HepG2 (cell line): Measurements from ENCODE around the gene DHRS7. TPM values are rescaled to one million over a fixed set of nuclear protein-coding genes. Genes with fewer than 3 reads are reported as not detected.

Experiments used
- ATAC-seq: fragments of 200-7000 bp; cut with Tn5 transposase; 3 replicates; pipeline ENCODE4 v1.9.1; 2020; ENCODE audit warnings: mild to moderate bottlenecking, moderate library complexity
- BruUV-seq: library from RNA; stranded (reverse); fragments of 400-500 nt; replicated peaks from 2 replicates; lab custom pipeline; 2021; lab: Mats Ljungman, UMichigan
- CTCF ChIA-PET: fragments of 300-600 bp; formaldehyde crosslinking; extraction: SDS; loops from one replicate; lab custom pipeline; 2021; ENCODE audit warnings: low total read pairs, inconsistent platforms, low intra/inter-chr PET ratio; lab: Yijun Ruan, JAX
- POLR2A ChIA-PET: fragments of 350-600 bp; sonication (Branson Sonifier 250); formaldehyde crosslinking; loops from one replicate; lab custom pipeline; 2020; ENCODE audit warnings: antibody characterized with exemption, inconsistent platforms; lab: Yijun Ruan, JAX
- DNase-seq: peaks from one replicate; pipeline ENCODE4 v3.0.0-alpha.2; 2015; ENCODE audit warnings: low spot score
- FAIRE-seq: peaks from 3 replicates; lab custom pipeline; 2011; peaks lifted over from hg19 to GRCh38; lab: Jason Lieb, UNC
- H2AFZ ChIP-seq: one replicate; pipeline ENCODE4 v1.6.1; 2011; ENCODE audit warnings: low read length, inconsistent platforms
- H3K27ac ChIP-seq: fragments of 300-600 bp; 3 replicates; pipeline ENCODE4 v1.8.0; 2011; ENCODE audit warnings: mixed run types, mild to moderate bottlenecking, mixed read lengths, low read length, inconsistent platforms; ENCODE audit not compliant: insufficient read depth; ENCODE audit errors: extremely low read length
- H3K27me3 ChIP-seq, 2 experiments: fragments of 200-600 bp in 1 of 2; 2 replicates in 1 of 2; 3 replicates in 1 of 2; pipeline versions ENCODE4 v1.6.0 to v1.8.0; 2011; ENCODE audit warnings: low read length in 2 of 2, mild to moderate bottlenecking in 2 of 2, moderate library complexity in 2 of 2, inconsistent platforms in 1 of 2; ENCODE audit not compliant: insufficient read depth in 2 of 2, control insufficient read depth in 1 of 2
- H3K36me3 ChIP-seq, 2 experiments: fragments of 200-600 bp in 1 of 2; replicated peaks in 1 of 2; 2 replicates in 1 of 2; 3 replicates in 1 of 2; pipeline versions ENCODE4 v1.5.1 to v1.8.0; 2011; ENCODE audit warnings: low read length in 2 of 2, inconsistent platforms in 1 of 2; ENCODE audit not compliant: insufficient read depth in 2 of 2, control insufficient read depth in 1 of 2
- H3K4me1 ChIP-seq: 2 replicates; pipeline ENCODE4 v1.5.1; 2012; ENCODE audit warnings: low read length, inconsistent platforms; ENCODE audit not compliant: insufficient read depth
- H3K4me2 ChIP-seq: 2 replicates; pipeline ENCODE4 v1.6.0; 2011; ENCODE audit warnings: low read depth, low read length, inconsistent platforms
- H3K4me3 ChIP-seq, 3 experiments: fragments of 200-600 bp in 1 of 3; sonication (generic), shearing (Covaris generic) in 1 of 3; replicated peaks in 1 of 3; 2 replicates each; pipeline ENCODE4 v1.5.1; 2011 to 2016; ENCODE audit warnings: low read length in 3 of 3, inconsistent platforms in 2 of 3, low read depth in 2 of 3, mild to moderate bottlenecking in 2 of 3, control low read depth in 1 of 3, mixed read lengths in 1 of 3; ENCODE audit not compliant: insufficient read depth in 1 of 3
- H3K79me2 ChIP-seq: one replicate; pipeline ENCODE4 v1.6.1; 2011; ENCODE audit warnings: low read length, inconsistent platforms; ENCODE audit not compliant: insufficient read depth
- H3K9ac ChIP-seq: 2 replicates; pipeline ENCODE4 v1.6.0; 2011; ENCODE audit warnings: mild to moderate bottlenecking, low read depth, low read length, inconsistent platforms; ENCODE audit not compliant: insufficient read depth
- H3K9me3 ChIP-seq: 2 replicates; pipeline ENCODE4 v1.5.1; 2012; ENCODE audit warnings: mild to moderate bottlenecking, low read length
- H4K20me1 ChIP-seq: 2 replicates; pipeline ENCODE4 v1.6.0; 2011; ENCODE audit warnings: inconsistent platforms, mild to moderate bottlenecking, low read length, moderate library complexity; ENCODE audit not compliant: insufficient read depth
- ARHGAP35 ChIP-seq: sonication (generic); formaldehyde crosslinking; IDR thresholded peaks from 2 replicates; pipeline ENCODE4 v1.9.0; 2022; ENCODE audit warnings: mild to moderate bottlenecking, inconsistent platforms, moderate library complexity, missing genetic modification reagents, borderline replicate concordance
- CENPT ChIP-seq: sonication (generic); formaldehyde crosslinking; IDR thresholded peaks from 2 replicates; pipeline ENCODE4 v1.8.0; 2022; ENCODE audit warnings: low read depth, mild to moderate bottlenecking, moderate library complexity, missing genetic modification reagents
- MIXL1 ChIP-seq: IDR thresholded peaks from 2 replicates; pipeline ENCODE4 v1.6.1; 2016
- SIX1 ChIP-seq: sonication (generic); formaldehyde crosslinking; IDR thresholded peaks from 2 replicates; pipeline ENCODE4 v1.4.0; 2020; ENCODE audit warnings: missing genetic modification reagents, borderline replicate concordance
- SOX13 ChIP-seq, 3 experiments: fragments of 450-650 bp in 1 of 3; sonication (generic) in 1 of 3; formaldehyde crosslinking in 1 of 3; IDR thresholded peaks in 2 of 3; conservative IDR thresholded peaks in 1 of 3; 2 replicates each; pipeline versions ENCODE4 v1.5.0 to v1.6.1; 2016 to 2020; ENCODE audit warnings: antibody characterized with exemption in 1 of 3, mild to moderate bottlenecking in 1 of 3, missing compliant biosample characterization in 1 of 3, missing genetic modification reagents in 1 of 3, moderate library complexity in 1 of 3
- SP5 ChIP-seq: IDR thresholded peaks from 2 replicates; pipeline ENCODE4 v1.6.1; 2016; ENCODE audit warnings: low read depth, borderline replicate concordance
- ZBTB8A ChIP-seq: sonication (generic); formaldehyde crosslinking; IDR thresholded peaks from 2 replicates; pipeline ENCODE4 v1.4.0; 2020; ENCODE audit warnings: mild to moderate bottlenecking, low read depth, missing genetic modification reagents, borderline replicate concordance
- ZIK1 ChIP-seq: sonication (generic); formaldehyde crosslinking; IDR thresholded peaks from 2 replicates; pipeline ENCODE4 v1.5.0; 2020; ENCODE audit warnings: mild to moderate bottlenecking, low read depth, missing genetic modification reagents, borderline replicate concordance
- ZNF3 ChIP-seq: IDR thresholded peaks from 2 replicates; pipeline ENCODE4 v1.7.0; 2017; ENCODE audit warnings: inconsistent platforms
- ZNF383 ChIP-seq: sonication (generic); formaldehyde crosslinking; IDR thresholded peaks from 2 replicates; pipeline ENCODE4 v1.4.0; 2020; ENCODE audit warnings: missing genetic modification reagents, mild to moderate bottlenecking, borderline replicate concordance
- ZNF546 ChIP-seq: sonication (generic); formaldehyde crosslinking; conservative IDR thresholded peaks from 2 replicates; pipeline ENCODE4 v1.8.1; 2023; ENCODE audit warnings: mild to moderate bottlenecking, missing genetic modification reagents
- WGBS: methylation state at CpG from one replicate; pipeline ENCODE4 v1.1.6; 2017; ENCODE audit warnings: low lambda C conversion rate; 5-methylcytosine and 5-hydroxymethylcytosine counted together
- in situ Hi-C: cut with HindIII; loops from 2 replicates; pipeline ENCODE4 v1.10.0; 2017; ENCODE audit warnings: low pct_unique_long_range_greater_than_20kb; ENCODE audit not compliant: extremely low pct_ligation_motif_present
- intact Hi-C: fragments of 100-400 bp; cut with micrococcal nuclease; formaldehyde crosslinking; loops from one replicate; pipeline ENCODE4 v1.10.0; 2022; ENCODE audit not compliant: unreplicated experiment
- polyA plus RNA-seq, 8 experiments: library from polyadenylated mRNA; depleted of rRNA in 3 of 8; stranded (reverse) in 7 of 8; unstranded in 1 of 8; fragments of >200 nt; fragmentation: Illumina TruSeq in 4 of 8; extraction: Trizol in 4 of 8; gene quantifications; 2 replicates each; pipeline versions ENCODE4 v1.2.1 to v1.2.3, GENCODE V29; 2011 to 2016; ENCODE audit warnings: low read depth in 4 of 8, missing spikeins in 1 of 8, mixed read lengths in 1 of 8; ENCODE audit not compliant: insufficient read depth in 1 of 8
- total RNA-seq, 5 experiments: library from RNA; depleted of rRNA; stranded (reverse); fragments of >200 nt; fragmentation: Illumina TruSeq; extraction: Trizol; gene quantifications; 2 replicates each; pipeline ENCODE4 v1.2.3, GENCODE V29; 2016; ENCODE audit warnings: low read depth in 1 of 5
- TF ChIP-seq, protein P1 (sequence below): sonication (generic); formaldehyde crosslinking; IDR thresholded peaks from 2 replicates; pipeline ENCODE4 v1.5.1; 2020; ENCODE audit warnings: mild to moderate bottlenecking, missing genetic modification reagents, moderate library complexity

DHRS7 gene
- total and polyA plus RNA-seq, 2 of the 13 experiments (the other 11 are each of a cell fraction or from before 2014, with no cell fraction given) = 20.8 to 44.4 TPM

DNA sequence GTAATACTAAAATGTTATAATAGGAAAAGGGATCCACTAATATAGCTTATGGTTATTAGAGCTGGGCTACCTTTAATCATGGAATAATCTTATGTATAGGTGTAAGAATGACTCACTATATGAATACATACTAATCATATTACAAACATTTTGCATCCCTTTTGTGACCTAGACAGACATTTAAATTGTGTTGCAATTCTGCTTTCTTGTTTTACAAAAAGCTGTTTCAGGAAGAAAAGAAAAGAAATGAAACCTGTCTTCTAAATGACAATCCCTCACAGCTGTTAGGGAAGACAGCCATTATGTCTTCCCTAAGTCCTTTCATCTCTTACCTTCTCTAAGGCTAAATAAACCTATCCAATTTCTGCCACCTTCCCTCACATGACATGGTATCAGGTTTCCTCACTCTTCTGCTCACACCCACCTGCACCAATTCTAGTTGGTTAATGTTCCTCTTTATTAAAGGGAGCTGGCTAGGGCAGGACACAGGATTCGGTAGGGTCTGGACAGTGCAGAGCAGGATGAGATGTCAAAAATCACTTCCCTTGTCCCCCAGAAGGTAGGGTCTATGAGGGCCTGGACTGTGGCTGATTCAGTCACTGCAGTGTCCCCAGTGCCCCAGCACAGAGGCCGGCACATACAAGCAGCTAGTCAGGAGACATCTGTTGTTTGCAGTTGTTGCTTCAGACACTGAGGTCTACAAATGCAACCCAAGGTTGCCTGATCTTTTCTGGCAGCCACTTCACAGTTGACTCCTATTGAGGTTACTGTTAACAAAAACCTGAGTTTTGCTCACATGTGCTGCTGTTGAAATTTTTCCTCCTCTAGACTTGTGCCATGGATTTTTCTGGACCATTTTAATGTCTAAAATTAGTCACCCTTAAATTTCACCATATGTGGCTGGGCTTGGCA is 3.7 kb downstream of the DHRS7 start:
- intact Hi-C loops = no loop called here
- Histone ChIP-seq H3K79me2 (no peaks in the 10 kb centered on the region), H3K9ac (no peak overlapping the region), H3K4me2 (no peak overlapping the region), H3K27ac (no peak overlapping the region), H3K9me3 (no peaks in the 10 kb centered on the region), H3K27me3 (no peaks in the 10 kb centered on the region; a peak in 1 of 5 replicates), H3K4me3 (no peak overlapping the region), H3K36me3 (no peaks in the 10 kb centered on the region), H3K4me1 (peaks cover 24% of the 10 kb centered on the region), H2AFZ (no peak overlapping the region), H4K20me1 (no peaks in the 10 kb centered on the region)
- TF ChIP-seq ZNF3 = no peak
- no peak for TF ChIP-seq MIXL1 (CRISPR knock-in tag)
- TF ChIP-seq SIX1 (CRISPR knock-in tag) = 0 out of 2 replicates have a peak, but pooled peaks have one; percentile 40
- no TSS peak for BruUV-seq
- no peak for FAIRE-seq
- DNase-seq = peak; percentile 38
- 44% methylated on average over 1 of the region's 2 CpGs for WGBS
- POLR2A ChIA-PET = interaction anchor here (1.1 kb wide), 1 partner anchor 69 kb away, joined by 3 read pairs; the partner anchor contains the start of gene PCNX4
- in situ Hi-C loops = no loop called here
- peak; percentile 10; the same call in 2 of the 3 replicates for ATAC-seq
- CTCF ChIA-PET = no interaction called here

DNA sequence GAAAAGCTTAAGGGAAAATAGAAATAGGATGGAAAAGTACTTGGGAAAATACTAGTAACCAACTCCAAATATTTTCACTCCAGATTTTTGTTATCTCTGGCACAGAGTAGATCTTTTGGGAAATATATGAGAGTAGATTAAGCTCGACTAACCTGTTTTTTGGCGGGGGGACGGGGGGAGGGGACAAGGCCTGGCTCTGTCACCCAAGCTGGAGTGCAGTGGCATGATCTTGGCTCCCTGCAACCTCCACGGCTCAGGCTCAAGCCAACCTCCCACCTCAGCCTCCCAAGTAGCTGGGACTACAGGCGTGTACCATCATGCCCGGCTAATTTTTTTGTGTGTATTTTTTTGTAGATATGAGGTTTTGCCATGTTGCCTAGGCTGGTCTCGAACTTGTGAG is 4.8 kb downstream of the DHRS7 start:
- Histone ChIP-seq H3K9ac (no peak overlapping the region), H3K4me2 (no peak overlapping the region), H3K27ac (no peak overlapping the region)
- in situ Hi-C loops = no loop called here
- CTCF ChIA-PET = no interaction called here
- TF ChIP-seq SOX13 (IDR thresholded peaks at IDR 0.05) (no peak), SOX13 (CRISPR knock-in tag; conservative IDR thresholded peaks at IDR 0.05 in 1 of 2, IDR thresholded peaks at IDR 0.05 in 1 of 2) (no peak), ARHGAP35 (CRISPR knock-in tag) (no peak), CENPT (CRISPR knock-in tag) (no peak), SP5 (CRISPR knock-in tag) (no peak), ZIK1 (CRISPR knock-in tag) (no peak), ZNF546 (no peak), ZNF383 (CRISPR knock-in tag) (no peak), ZBTB8A (CRISPR knock-in tag) (no peak)
- TF ChIP-seq, protein P1, sequence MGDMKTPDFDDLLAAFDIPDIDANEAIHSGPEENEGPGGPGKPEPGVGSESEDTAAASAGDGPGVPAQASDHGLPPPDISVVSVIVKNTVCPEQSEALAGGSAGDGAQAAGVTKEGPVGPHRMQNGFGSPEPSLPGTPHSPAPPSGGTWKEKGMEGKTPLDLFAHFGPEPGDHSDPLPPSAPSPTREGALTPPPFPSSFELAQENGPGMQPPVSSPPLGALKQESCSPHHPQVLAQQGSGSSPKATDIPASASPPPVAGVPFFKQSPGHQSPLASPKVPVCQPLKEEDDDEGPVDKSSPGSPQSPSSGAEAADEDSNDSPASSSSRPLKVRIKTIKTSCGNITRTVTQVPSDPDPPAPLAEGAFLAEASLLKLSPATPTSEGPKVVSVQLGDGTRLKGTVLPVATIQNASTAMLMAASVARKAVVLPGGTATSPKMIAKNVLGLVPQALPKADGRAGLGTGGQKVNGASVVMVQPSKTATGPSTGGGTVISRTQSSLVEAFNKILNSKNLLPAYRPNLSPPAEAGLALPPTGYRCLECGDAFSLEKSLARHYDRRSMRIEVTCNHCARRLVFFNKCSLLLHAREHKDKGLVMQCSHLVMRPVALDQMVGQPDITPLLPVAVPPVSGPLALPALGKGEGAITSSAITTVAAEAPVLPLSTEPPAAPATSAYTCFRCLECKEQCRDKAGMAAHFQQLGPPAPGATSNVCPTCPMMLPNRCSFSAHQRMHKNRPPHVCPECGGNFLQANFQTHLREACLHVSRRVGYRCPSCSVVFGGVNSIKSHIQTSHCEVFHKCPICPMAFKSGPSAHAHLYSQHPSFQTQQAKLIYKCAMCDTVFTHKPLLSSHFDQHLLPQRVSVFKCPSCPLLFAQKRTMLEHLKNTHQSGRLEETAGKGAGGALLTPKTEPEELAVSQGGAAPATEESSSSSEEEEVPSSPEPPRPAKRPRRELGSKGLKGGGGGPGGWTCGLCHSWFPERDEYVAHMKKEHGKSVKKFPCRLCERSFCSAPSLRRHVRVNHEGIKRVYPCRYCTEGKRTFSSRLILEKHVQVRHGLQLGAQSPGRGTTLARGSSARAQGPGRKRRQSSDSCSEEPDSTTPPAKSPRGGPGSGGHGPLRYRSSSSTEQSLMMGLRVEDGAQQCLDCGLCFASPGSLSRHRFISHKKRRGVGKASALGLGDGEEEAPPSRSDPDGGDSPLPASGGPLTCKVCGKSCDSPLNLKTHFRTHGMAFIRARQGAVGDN (CRISPR knock-in tag) = no peak
- TF ChIP-seq, all 625 proteins: peak for 0
- no TSS peak for BruUV-seq
- H3K27me3 ChIP-seq = no peaks in the 10 kb centered on the region; a peak in 1 of 5 replicates
- 95% methylated on average over 7 of the region's 7 CpGs for WGBS
- H3K9me3 ChIP-seq = no peaks in the 10 kb centered on the region
- ATAC-seq (no peak), FAIRE-seq (no peak), DNase-seq (no peak)
- no peaks in the 10 kb centered on the region for H3K79me2 ChIP-seq
- peaks cover 17% of the 10 kb centered on the region for H3K4me1 ChIP-seq
- POLR2A ChIA-PET = no interaction called here
- H4K20me1 ChIP-seq = no peaks in the 10 kb centered on the region
- no peak overlapping the region for H3K4me3 ChIP-seq
- no peak overlapping the region for H2AFZ ChIP-seq
- no peaks in the 10 kb centered on the region for H3K36me3 ChIP-seq
- intact Hi-C loops = no loop called here
